Measurements from ENCODE around the gene JPT1.

The JPT1 gene

GRCh38 chr17:75111777-75112335, 42.5 kb downstream of the JPT1 start:
- TF ChIP-seq SPI1 (IDR thresholded peaks at IDR 0.05; ENCODE audit: borderline replicate concordance, low read depth) (no peak), GABPA (IDR thresholded peaks at IDR 0.05; ENCODE audit: low read depth) (peak; percentile 26; the same call in 1 of the 2 replicates), CTCF (IDR thresholded peaks at IDR 0.05; ENCODE audit: insufficient read depth, low read length) (no peak)
- Histone ChIP-seq H3K27ac (replicated peaks) (no peak overlapping the region), H3K4me3 (replicated peaks; ENCODE audit: insufficient read depth, low read length) (no peak overlapping the region), H3K27me3 (ENCODE audit: insufficient read depth, poor library complexity, severe bottlenecking) (no peaks in the 10 kb centered on the region)
- DNase-seq (ENCODE audit: low read depth in 1 of 2, low spot score in 1 of 2), result peak in 1 of 2 experiments; percentile 40

- Histone ChIP-seq H3K27me3 (ENCODE audit: insufficient read depth, poor library complexity, severe bottlenecking) (no peaks in the 10 kb centered on the region), H3K4me3 (replicated peaks; ENCODE audit: insufficient read depth, low read length) (peak overlapping the region; percentile 76), H3K27ac (replicated peaks) (peak overlapping the region; percentile 52)
- no peak for TF ChIP-seq REST (IDR thresholded peaks at IDR 0.05; ENCODE audit: insufficient replicate concordance, low read depth)
- no peak for TF ChIP-seq GABPA (IDR thresholded peaks at IDR 0.05; ENCODE audit: low read depth)
- no peak for TF ChIP-seq POLR2AphosphoS5 (IDR thresholded peaks at IDR 0.05; ENCODE audit: low read depth)
- no peak for TF ChIP-seq CTCF (IDR thresholded peaks at IDR 0.05; ENCODE audit: insufficient read depth, low read length)
- no peak for TF ChIP-seq SPI1 (IDR thresholded peaks at IDR 0.05; ENCODE audit: borderline replicate concordance, low read depth)
- peak in 1 of 2 experiments; percentile 27 for DNase-seq (ENCODE audit: low read depth in 1 of 2, low spot score in 1 of 2)
Measured at GRCh38 chr17:75110234-75110937, 43.9 kb downstream of the JPT1 start.

GRCh38 chr17:75109407-75110233, 44.7 kb downstream of the JPT1 start, which contains the start of gene ARMC7:
TSS of gene ARMC7 (plus strand) at chr17:75109969. CDS start at chr17:75110289, 320 bp downstream.
- DNase-seq (ENCODE audit: low read depth in 1 of 2, low spot score in 1 of 2), result peak; percentile 73 to 92
- no peaks in the 10 kb centered on the region for H3K27me3 ChIP-seq (ENCODE audit: insufficient read depth, poor library complexity, severe bottlenecking)
- H3K4me3 ChIP-seq (replicated peaks; ENCODE audit: insufficient read depth, low read length), result peak within 1 kb of the TSS; percentile 76
- peak within 1 kb of the TSS; percentile 52 for H3K27ac ChIP-seq (replicated peaks)
- TF ChIP-seq REST (IDR thresholded peaks at IDR 0.05; ENCODE audit: insufficient replicate concordance, low read depth) (peak; percentile 22), POLR2AphosphoS5 (IDR thresholded peaks at IDR 0.05; ENCODE audit: low read depth) (peak; percentile 50; the same call in 1 of the 2 replicates), SPI1 (IDR thresholded peaks at IDR 0.05; ENCODE audit: borderline replicate concordance, low read depth) (no peak), CTCF (IDR thresholded peaks at IDR 0.05; ENCODE audit: insufficient read depth, low read length) (no peak), GABPA (IDR thresholded peaks at IDR 0.05; ENCODE audit: low read depth) (peak; percentile 82)
